Right lobe of liver (tissue), 6 donors: ENCODE results near the gene ARHGAP22. TPM values are rescaled to one million over a fixed set of nuclear protein-coding genes. Genes with fewer than 3 reads are reported as not detected.
A peak's percentile ranks its signal among the peaks of the same experiment; 100 is the strongest.

ENCODE experiments used
- ATAC-seq, 4 donors: fragments of 200-7000 bp; cut with Tn5 transposase; one replicate each; pipeline ENCODE4 v1.9.1; 2020; ENCODE audit warnings: mild to moderate bottlenecking in 4 of 4, moderate library complexity in 4 of 4
- DNase-seq, 3 donors: peaks; one replicate each; pipeline ENCODE4 v3.0.0-alpha.2; 2020
- H3K27ac ChIP-seq, 3 donors: fragments of 200-600 bp; one replicate each; pipeline ENCODE4 v1.8.0; 2022
- H3K27me3 ChIP-seq, 2 donors: fragments of 200-600 bp; one replicate each; pipeline ENCODE4 v1.8.0; 2022
- H3K36me3 ChIP-seq, 4 donors: fragments of 200-600 bp; sonication (generic) in 1 of 4; one replicate each; pipeline versions ENCODE4 v1.5.1 to v1.8.0; 2017 to 2022; ENCODE audit warnings: control low read depth in 1 of 4
- H3K4me1 ChIP-seq, 4 donors: fragments of 200-600 bp; sonication (generic) in 1 of 4; one replicate each; pipeline versions ENCODE4 v1.5.1 to v1.8.0; 2017 to 2022; ENCODE audit warnings: control low read depth in 1 of 4
- H3K4me3 ChIP-seq, 3 donors: fragments of 200-600 bp; one replicate each; pipeline ENCODE4 v1.8.0; 2022
- H3K9me3 ChIP-seq, 4 donors: fragments of 200-600 bp; sonication (generic) in 1 of 4; one replicate each; pipeline versions ENCODE4 v1.5.1 to v1.8.0; 2017 to 2022; ENCODE audit warnings: control low read depth in 1 of 4
- CTCF ChIP-seq, 4 donors: fragments of 200-600 bp in 3 of 4; fragments of 450-650 bp in 1 of 4; IDR thresholded peaks; one replicate each; pipeline versions ENCODE4 v1.5.1 to v1.8.0; 2016 to 2022; ENCODE audit warnings: antibody characterized with exemption in 4 of 4, mild to moderate bottlenecking in 2 of 4
- POLR2A ChIP-seq: fragments of 450-650 bp; IDR thresholded peaks from one replicate; pipeline ENCODE4 v1.6.1; 2017; ENCODE audit warnings: antibody characterized with exemption, mild to moderate bottlenecking
- WGBS: methylation state at CpG from one replicate; pipeline ENCODE4 v1.1.6; 2018; ENCODE audit warnings: low coverage, low lambda C conversion rate; ENCODE audit not compliant: insufficient coverage; ENCODE audit errors: missing lambda C conversion rate; 5-methylcytosine and 5-hydroxymethylcytosine counted together
- intact Hi-C, 2 donors: fragments of 100-400 bp; cut with DNase I; formaldehyde crosslinking; loops; one replicate each; pipeline versions ENCODE4 v1.11.2 to v1.14.1; 2022
- total RNA-seq, 6 experiments: library from RNA; depleted of rRNA in 2 of 6; stranded (reverse); fragments of >200 nt in 2 of 6; fragmentation: NEBNext Ultra II Directional in 3 of 6; extraction: Animal tissue kit (Norgen Biotek cat#: 25700) in 3 of 6; gene quantifications; one replicate each; pipeline versions ENCODE4 v1.1.0 to v1.2.4, GENCODE V29; 2016 to 2023
- donor health status: DM: no; HTN: yes; CAD: no.
- donor health status: DM: no; HTN: no; CAD: no.
- donor health status: DM: no; HTN: no; CAD: no.
- donor health status: DM: no; HTN: yes; CAD: no.
- donor health status: DM: no; HTN: yes; CAD: no.

Gene ARHGAP22
- total RNA-seq, 6 experiments from 2014 or later: 0.22 to 3.6 (median 0.64) TPM

- H3K36me3 ChIP-seq: no peaks in the 10 kb centered on the region
- H3K9me3 ChIP-seq: no peaks in the 10 kb centered on the region
- WGBS: 28% methylated on average over 2 of the region's 2 CpGs
- intact Hi-C loops: no loop called here
- H3K4me3 ChIP-seq: no peak overlapping the region
- TF ChIP-seq CTCF (IDR thresholded peaks at IDR 0.05) (no peak), POLR2A (no peak)
- no peaks in the 10 kb centered on the region for H3K4me1 ChIP-seq
- H3K27ac ChIP-seq: no peak overlapping the region
- DNase-seq (no peak), ATAC-seq (no peak)
- no peaks in the 10 kb centered on the region for H3K27me3 ChIP-seq
Observed at GRCh38 chr10:48501226-48501625, 103.6 kb downstream of the ARHGAP22 start.

- intact Hi-C loops: no loop called here
- Histone ChIP-seq H3K4me1 (no peaks in the 10 kb centered on the region), H3K27ac (no peak overlapping the region), H3K36me3 (no peaks in the 10 kb centered on the region), H3K9me3 (no peaks in the 10 kb centered on the region), H3K4me3 (no peak overlapping the region), H3K27me3 (no peaks in the 10 kb centered on the region)
- DNase-seq (no peak), ATAC-seq (no peak)
- 76% methylated on average over 3 of the region's 4 CpGs for WGBS
- TF ChIP-seq CTCF (IDR thresholded peaks at IDR 0.05): no peak
- no peak for TF ChIP-seq POLR2A
Observed at GRCh38 chr10:48500771-48501170, 104.1 kb downstream of the ARHGAP22 start.

GRCh38 chr10:48498940-48499510 is 105.8 kb downstream of the ARHGAP22 start:
- no peaks in the 10 kb centered on the region for H3K9me3 ChIP-seq
- no peak for ATAC-seq
- 92% methylated on average over 2 of the region's 11 CpGs for WGBS
- no peak overlapping the region for H3K4me3 ChIP-seq
- TF ChIP-seq CTCF (IDR thresholded peaks at IDR 0.05): no peak
- TF ChIP-seq POLR2A: no peak
- H3K36me3 ChIP-seq: no peaks in the 10 kb centered on the region
- H3K27me3 ChIP-seq: no peaks in the 10 kb centered on the region
- no peaks in the 10 kb centered on the region for H3K4me1 ChIP-seq
- DNase-seq: peak in 1 of 3 donors; percentile 25
- no peak overlapping the region for H3K27ac ChIP-seq
- intact Hi-C loops: no loop called here

GRCh38 chr10:48497780-48498770 is 106.8 kb downstream of the ARHGAP22 start:
- Histone ChIP-seq H3K4me1 (no peaks in the 10 kb centered on the region), H3K27me3 (no peaks in the 10 kb centered on the region), H3K36me3 (no peaks in the 10 kb centered on the region), H3K9me3 (no peaks in the 10 kb centered on the region), H3K4me3 (no peak overlapping the region), H3K27ac (no peak overlapping the region)
- 68% methylated on average over 3 of the region's 17 CpGs for WGBS
- DNase-seq: peak in 1 of 3 donors; percentile 28
- intact Hi-C loops: no loop called here
- ATAC-seq: no peak
- no peak for TF ChIP-seq CTCF (IDR thresholded peaks at IDR 0.05)
- TF ChIP-seq POLR2A: no peak
